Germinal center (tissue), 1 donor: Measurements from ENCODE around the gene NPB.
"Not testable (repeated sequence)": the region's sequence is repeated elsewhere in the genome, so short reads cannot be mapped to it uniquely, and the experiment has no call there.

Experiments used
- DNase-seq: peaks from one replicate; pipeline ENCODE4 v3.0.0; 2012; ENCODE audit warnings: mixed read lengths, low spot score

Gene NPB

DNA sequence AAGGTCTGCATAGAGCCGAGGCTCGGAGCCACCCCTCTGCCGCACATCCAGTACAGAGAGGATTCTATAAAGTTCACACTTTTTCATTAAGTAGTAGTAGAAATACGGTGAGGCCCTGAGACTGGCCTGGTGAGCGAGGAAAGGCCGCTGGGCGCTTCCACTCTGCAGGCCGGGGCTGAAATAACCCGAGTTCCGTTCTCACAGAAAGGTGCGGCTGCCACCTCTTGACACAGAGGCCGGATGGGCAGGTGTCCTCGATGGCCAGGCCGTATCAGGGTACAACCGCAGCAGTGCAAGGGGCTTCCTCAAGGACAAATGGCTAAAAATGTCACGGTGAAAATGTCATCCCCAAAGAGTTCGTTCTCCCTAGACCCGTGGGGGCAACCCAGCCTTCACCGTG lies 9.9 kb downstream of the NPB start:
- no peak for DNase-seq

DNA sequence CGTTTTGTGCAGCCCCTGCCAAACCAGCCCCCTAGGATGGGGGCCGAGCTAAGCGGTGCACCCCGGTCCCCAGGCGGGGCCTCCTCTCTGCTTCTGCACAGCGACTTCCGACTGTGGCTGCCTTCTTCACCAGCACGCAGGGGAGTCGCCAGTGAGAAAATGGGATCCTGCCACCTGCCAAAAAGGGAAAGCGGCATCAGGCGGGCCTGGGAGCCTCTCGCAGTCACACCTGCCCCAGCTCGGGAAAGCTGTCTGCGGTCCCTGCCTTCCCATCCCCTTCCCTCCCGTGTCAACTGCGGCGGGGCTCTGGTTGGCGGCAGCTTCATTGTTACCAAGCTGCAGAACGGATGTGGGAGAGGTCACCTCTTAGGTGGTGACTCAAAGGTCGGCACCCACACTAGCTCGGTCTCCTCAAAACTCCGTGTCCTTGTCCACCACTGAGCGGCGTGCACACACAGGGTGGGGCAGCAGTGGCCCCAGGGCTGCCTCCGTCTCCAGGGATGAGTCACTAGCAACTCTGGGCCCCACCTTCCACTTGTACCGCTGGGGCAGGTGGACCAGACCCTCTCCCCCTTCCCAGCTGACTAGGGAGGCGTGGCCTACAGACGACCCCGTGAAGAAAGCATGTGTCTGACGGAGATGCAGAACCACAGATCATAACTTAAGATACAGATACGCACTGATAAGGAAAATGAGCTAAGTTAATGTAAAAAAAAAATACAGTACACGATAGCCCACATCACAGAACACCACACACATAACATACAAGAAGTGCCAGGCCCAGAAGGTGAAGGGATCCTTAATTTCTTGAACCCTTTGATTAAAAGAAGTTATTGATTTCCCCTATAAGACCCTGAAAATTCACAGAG lies 10.6 kb downstream of the NPB start:
- no peak for DNase-seq

DNA sequence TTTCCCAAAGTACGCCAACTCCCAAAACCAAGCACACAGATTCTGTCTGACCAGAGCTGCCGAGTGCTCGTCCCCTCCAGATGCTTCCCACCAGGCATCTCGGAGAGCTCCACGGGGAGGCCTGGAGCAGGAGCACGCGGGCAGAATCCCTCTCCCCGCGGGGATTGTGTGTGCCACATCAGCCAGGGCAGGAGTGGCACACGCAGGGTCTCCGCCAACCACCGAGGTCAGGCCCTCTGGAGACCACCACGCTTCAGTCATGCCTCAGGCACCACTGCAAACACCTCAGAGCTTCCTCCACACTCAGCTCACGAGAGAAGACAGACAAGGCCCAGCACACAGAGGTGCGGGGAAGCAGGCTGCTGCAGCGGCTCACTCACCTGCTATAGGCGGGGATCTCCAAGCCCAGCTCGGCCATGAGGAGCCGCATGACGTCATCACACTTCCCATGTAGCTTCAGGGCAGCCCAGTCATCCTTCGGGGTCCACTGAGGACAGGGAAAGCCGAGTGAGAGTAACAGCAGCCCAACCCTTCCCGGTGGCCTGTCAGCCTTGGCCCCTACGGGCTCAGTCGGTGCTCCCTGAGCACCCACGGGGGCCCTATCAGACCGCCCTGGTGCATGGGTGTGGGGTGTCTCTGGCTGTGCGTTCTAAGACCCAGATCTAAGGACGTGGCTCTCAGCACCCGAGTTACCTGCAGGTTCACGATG lies 11.5 kb downstream of the NPB start:
- DNase-seq = no peak

- no peak for DNase-seq
Measured at GRCh38 chr17:81914103-81914850, 12.2 kb downstream of the NPB start.

DNA sequence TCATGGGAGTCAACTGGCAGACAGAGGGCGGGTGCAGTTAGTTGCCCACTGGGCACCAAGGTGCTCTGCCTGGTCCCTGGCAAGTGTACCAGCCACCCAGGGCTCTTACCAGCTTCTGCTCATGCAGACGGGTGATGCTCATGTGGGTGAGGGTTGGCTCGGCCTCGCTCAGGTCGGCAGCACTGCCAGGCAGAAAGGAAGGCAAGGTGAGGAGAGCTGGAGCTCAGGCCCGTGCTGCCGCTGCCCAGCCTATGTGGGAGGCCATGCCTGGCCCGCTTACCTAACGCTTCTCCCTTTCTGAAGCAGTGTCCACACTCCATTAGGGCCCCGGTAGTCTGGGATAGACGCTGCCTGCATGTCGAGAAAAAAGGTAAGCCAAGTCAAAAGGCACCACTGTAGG lies 13.3 kb downstream of the NPB start:
- DNase-seq = no peak

GRCh38 chr17:81916234-81917001 lies 14.4 kb downstream of the NPB start:
- no peak for DNase-seq

DNA sequence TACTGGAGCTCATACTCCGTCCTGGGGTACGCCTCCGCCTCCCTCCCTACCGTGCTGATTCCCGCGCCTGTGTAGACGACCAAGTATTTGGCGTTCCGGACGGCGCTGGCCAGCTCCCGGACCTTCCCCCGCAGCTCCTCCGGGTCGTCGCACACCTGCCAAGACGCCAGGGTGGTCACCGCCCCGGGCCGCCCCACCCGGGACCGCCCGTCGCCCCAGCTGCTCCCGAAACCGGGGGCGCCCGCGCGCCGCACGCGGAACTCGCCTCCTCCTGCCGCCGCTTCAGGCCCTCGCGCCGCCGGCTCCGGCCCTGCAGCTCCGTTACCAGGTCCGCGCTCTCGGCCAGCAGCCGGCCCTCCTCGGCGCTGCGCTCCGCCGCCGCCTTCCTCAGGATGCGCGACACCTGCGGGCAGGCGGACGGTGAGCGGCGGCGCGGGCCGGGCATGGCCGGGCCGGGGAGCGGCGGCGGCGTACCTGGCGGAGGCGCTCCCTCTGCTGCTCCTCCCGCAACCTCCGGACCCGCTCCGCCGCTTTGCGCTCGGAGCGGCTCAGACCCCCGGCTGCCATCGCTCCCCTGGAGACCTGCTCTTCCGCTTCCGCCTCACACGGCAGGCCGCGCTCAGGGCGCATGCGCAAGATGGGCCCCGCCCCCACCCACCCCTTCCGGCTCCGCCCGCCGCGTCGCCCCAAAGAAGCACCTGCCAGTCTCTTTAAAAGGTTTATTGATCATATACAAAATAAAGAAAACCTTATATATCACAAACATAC lies 15.7 kb downstream of the NPB start, which contains the start of gene SIRT7:
Gene SIRT7, minus strand, starts transcription at position 612 of the 768 bp plus-strand sequence. Its CDS starts 45 bp downstream, at position 567.
- DNase-seq = peak; percentile 97

DNA sequence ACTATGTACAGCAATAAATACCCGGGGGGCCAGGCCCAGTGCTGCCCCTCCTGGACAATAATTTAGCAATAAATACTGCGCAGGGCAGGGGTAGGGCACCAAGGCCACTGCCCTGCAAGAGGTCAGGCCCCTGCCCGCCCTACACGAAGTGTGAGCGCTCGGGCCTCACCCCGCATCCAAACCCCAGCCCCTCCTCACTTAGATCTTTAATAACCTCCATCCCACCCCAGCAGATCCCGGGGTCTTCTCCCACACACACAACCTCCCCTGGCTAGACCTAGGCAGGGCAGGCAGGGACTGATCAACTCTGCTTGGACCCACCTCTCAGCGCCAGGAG lies 16.3 kb downstream of the NPB start:
- not testable (repeated sequence) for DNase-seq

- DNase-seq = no peak
Measured at GRCh38 chr17:81918832-81919545, 17.0 kb downstream of the NPB start.

DNA sequence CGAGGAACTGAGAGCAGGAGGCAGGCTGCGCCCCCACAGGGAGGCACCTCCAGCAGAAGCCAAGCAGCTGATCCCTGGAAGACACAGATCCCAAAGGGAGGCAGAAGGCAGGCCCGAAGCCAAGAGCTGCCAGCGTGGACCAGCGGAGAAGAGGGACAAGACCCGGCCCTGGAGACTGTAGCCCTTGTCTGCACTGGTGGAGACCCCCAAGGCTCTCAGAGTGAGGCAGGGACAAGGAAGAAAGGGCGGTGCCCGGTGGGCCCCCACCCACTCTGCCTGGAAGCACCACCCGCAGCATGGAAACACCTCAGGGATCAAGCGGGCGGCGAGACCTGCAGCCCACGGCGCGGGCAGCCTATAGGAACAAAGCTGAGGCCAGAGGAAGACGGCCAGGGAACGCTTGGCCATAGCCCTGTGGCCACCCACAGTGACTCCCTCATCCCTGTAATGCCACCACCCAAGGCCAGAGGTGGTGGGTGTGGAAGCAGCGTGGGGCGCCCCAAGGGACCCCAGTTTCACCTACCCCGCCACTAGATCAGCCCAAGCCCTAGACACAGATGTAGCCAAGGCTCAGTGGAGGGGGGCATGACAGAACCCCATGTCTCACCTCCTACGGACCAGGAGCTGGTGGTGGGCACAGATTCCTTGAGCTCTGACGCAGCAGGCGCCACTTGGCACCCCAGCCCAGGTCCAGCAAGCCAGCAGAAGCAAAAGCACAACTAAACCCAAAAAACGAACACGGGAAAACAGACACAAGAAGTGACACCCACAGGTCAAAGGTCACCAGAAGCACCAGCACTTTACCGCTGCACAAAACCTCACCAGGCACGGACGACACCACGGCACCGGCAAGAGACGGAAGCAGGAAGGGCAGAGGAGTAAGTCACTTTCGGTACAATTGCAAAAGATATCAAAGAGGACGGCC lies 18.8 kb downstream of the NPB start:
- DNase-seq = no peak

- no peak for DNase-seq
Measured at GRCh38 chr17:81921537-81921862, 19.5 kb downstream of the NPB start.

DNA sequence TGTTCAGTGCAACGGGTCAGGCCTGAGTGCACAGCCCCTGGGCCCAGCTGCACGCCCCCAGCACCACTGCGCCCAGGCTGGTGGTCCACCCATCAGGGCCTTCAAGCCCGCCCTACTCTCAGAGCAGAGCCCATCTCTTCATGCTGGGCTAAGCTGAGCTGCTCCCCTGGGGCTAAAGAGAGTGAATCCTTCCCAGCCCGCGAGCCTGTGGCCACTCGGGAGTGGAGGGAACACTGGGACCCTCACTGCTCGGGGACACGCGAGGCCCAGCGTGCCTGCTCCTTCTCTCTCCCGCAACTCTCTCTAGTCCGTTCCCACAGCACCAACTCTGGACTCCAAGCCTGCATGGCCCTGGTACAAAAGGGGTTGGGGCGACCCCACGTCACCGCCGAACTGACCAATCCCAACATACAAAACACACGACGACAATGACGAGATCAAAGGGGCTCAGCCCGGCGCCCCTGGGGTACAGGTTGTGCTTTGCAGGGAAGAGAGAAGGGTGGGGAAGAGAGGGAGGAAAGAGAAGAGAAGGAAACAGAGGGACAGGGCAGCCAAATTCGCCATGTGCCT lies 20.0 kb downstream of the NPB start:
- DNase-seq = no peak

GRCh38 chr17:81922566-81923301 lies 20.7 kb downstream of the NPB start:
- DNase-seq = no peak

DNA sequence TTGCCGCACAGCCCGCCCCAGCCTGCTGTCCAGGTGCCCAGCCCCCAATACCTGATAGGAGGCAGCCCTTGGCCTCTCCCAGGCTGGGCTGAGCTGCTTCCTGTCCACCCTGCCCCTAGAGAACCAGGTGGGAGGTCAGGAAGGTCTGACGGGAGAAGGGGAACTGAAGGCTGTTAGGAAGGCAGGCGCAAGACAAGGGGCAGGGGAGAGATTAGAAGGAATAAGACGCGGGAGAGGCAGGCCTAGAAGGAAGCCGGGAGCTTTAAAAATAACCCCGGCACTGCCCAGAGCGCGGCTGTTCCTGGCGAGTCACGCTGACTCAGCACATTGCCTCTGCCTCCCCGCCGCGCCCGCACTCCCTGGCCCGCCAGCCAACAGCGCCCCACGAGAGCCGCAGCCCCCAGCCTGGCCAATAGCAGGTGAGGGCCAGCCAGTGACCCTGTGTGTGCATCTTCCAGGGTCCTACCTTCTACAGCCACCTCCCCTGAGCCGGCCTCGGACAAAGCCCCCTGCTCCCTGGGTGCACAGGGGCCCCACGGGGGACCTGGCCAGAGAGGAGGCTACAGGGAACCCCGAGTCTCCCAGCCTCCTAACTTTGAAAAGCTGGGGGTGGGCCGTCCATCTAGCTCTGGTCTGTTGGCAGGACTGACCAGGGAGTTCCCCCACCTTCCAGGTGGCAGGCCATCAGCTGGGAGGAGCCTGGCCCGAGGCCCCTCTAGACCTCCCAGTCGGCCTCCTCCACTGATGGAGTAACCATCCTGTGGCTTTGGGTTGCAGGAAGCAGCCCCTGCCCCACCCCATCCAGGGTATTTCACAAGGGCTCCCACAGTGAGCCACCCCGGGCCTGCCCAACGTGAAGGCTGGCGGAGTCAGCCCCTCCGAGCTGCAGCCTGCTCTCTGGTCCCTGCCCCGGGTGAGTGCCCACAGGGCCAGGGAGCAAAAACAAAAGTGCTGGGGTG lies 21.5 kb downstream of the NPB start:
- DNase-seq = no peak

DNA sequence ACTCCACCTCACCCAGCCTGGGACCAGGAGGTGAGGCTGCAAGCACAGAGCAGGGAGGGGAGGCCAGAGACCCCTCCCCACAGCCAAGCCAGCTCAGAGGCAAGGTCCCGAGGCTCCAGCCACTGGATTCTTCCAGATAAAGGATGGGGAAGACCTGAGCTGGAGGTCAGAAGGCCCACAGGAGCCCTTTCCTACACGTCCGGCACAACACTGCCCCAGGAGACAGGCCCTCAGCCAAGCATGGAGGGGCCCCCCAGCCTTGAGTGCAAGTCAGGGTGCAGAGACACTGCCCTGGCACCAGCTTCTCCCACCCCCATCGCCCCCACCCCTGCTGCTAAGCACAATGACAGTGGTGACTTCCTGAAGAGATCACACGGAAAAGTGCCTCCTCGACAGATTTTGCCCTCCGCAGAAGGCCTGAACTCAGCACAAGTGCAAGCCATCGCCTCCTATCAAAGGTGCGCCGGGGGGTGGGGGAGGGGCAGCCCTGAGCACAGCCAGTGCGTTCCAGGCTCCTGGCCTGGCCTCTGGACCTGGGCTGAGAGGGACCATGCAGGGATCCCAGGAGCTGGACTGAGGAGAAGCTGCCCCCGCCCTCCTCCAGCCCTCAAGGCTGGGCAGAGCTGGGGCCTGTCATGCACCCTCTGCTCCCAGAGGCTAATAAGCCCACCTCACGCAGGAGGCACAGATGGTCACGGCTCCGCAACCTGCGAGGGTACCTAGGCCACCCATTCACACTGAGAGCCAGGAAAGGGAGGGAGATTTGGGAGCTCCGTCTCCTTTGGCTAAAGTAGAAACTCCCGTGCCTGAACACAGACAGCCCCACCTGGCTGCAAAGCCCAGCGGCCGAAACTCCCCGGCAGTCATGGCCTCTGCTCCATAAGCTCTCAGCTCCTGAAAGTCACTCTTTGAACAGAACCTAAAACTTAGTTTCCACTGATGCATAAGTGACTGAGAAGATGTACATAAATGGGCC lies 22.8 kb downstream of the NPB start:
- no peak for DNase-seq

- no peak for DNase-seq
Measured at GRCh38 chr17:81925860-81926450, 23.9 kb downstream of the NPB start.
